H1 (cell line): ENCODE data around the gene IL17RE. TPM values are rescaled to one million over a fixed set of nuclear protein-coding genes. Genes with fewer than 3 reads are reported as not detected.

Experiments
- CTCF ChIA-PET: fragments of 300-600 bp; sonication (Branson Sonifier 250); formaldehyde crosslinking; loops from one replicate; lab custom pipeline; 2021; ENCODE audit not compliant: partially characterized antibody; lab: Charles Lee
- POLR2A ChIA-PET: fragments of 300-600 bp; sonication (Branson Sonifier 250); formaldehyde crosslinking; loops from one replicate; lab custom pipeline; 2021; ENCODE audit warnings: inconsistent platforms; ENCODE audit not compliant: partially characterized antibody; lab: Charles Lee
- DNase-seq, 2 experiments: peaks; one replicate each; pipeline versions ENCODE4 v3.0.0 to v3.0.0-alpha.2; 2010 to 2022; ENCODE audit warnings: low spot score in 2 of 2, low read depth in 1 of 2, mixed read lengths in 1 of 2
- FAIRE-seq: peaks from 2 replicates; lab custom pipeline; 2011; peaks lifted over from hg19 to GRCh38; lab: Jason Lieb, UNC
- H2AFZ ChIP-seq: 2 replicates; pipeline ENCODE4 v1.8.1; 2012; ENCODE audit warnings: low read length, inconsistent platforms
- H2AK5ac ChIP-seq: 2 replicates; pipeline ENCODE4 v1.6.1; 2013; ENCODE audit warnings: low read depth, low read length
- H2BK120ac ChIP-seq: replicated peaks from 2 replicates; pipeline ENCODE3; 2013; ENCODE audit warnings: low read depth, low read length, inconsistent platforms
- H2BK12ac ChIP-seq: 2 replicates; pipeline ENCODE4 v1.6.1; 2013; ENCODE audit warnings: low read depth, low read length
- H2BK15ac ChIP-seq: 2 replicates; pipeline ENCODE4 v1.6.1; 2013; ENCODE audit warnings: low read length
- H2BK20ac ChIP-seq: 2 replicates; pipeline ENCODE4 v1.6.1; 2013; ENCODE audit warnings: low read length
- H2BK5ac ChIP-seq: 2 replicates; pipeline ENCODE4 v1.6.1; 2013; ENCODE audit warnings: low read depth, low read length
- H3K14ac ChIP-seq: 2 replicates; pipeline ENCODE4 v1.6.1; 2013; ENCODE audit warnings: inconsistent platforms; ENCODE audit not compliant: insufficient read length
- H3K18ac ChIP-seq: 2 replicates; pipeline ENCODE4 v1.6.1; 2013; ENCODE audit warnings: low read length; ENCODE audit errors: extremely low read depth
- H3K23ac ChIP-seq: 2 replicates; pipeline ENCODE4 v1.6.1; 2013; ENCODE audit warnings: inconsistent platforms; ENCODE audit not compliant: insufficient read length
- H3K23me2 ChIP-seq: 2 replicates; pipeline ENCODE4 v1.6.1; 2013; ENCODE audit warnings: low read depth, low read length
- H3K27ac ChIP-seq: 2 replicates; pipeline ENCODE4 v1.6.1; 2011; ENCODE audit warnings: low read depth, low read length, inconsistent platforms
- H3K27me3 ChIP-seq, 4 experiments: replicated peaks in 1 of 4; 1 replicate in 1 of 4; 2 replicates in 3 of 4; pipeline versions ENCODE4 v1.6.1 to v1.8.1; 2011 to 2013; ENCODE audit warnings: low read length in 3 of 4, mild to moderate bottlenecking in 3 of 4, inconsistent platforms in 2 of 4, mixed read lengths in 2 of 4, moderate library complexity in 1 of 4; ENCODE audit not compliant: control insufficient read depth in 3 of 4, insufficient read depth in 3 of 4; ENCODE audit errors: extremely low read depth in 1 of 4
- H3K36me3 ChIP-seq, 4 experiments: 2 replicates each; pipeline versions ENCODE4 v1.6.1 to v1.8.1; 2011 to 2013; ENCODE audit warnings: mild to moderate bottlenecking in 4 of 4, low read length in 3 of 4, moderate library complexity in 2 of 4, control low read depth in 1 of 4, inconsistent platforms in 1 of 4; ENCODE audit not compliant: insufficient read depth in 4 of 4, control insufficient read depth in 2 of 4
- H3K4ac ChIP-seq: replicated peaks from 2 replicates; pipeline ENCODE3; 2013; ENCODE audit warnings: low read length, low read depth, mixed read lengths, inconsistent platforms; ENCODE audit not compliant: insufficient read length
- H3K4me1 ChIP-seq, 4 experiments: replicated peaks in 1 of 4; 1 replicate in 1 of 4; 2 replicates in 3 of 4; pipeline versions ENCODE4 v1.6.1 to v1.8.1; 2011 to 2013; ENCODE audit warnings: low read length in 3 of 4, inconsistent platforms in 2 of 4, mixed read lengths in 1 of 4; ENCODE audit not compliant: insufficient read depth in 4 of 4, control insufficient read depth in 3 of 4
- H3K4me2 ChIP-seq, 2 experiments: 2 replicates each; pipeline versions ENCODE4 v1.6.1 to v1.8.1; 2011 to 2013; ENCODE audit warnings: low read depth in 2 of 2, low read length in 2 of 2, control low read depth in 1 of 2, inconsistent platforms in 1 of 2, mild to moderate bottlenecking in 1 of 2; ENCODE audit not compliant: insufficient read depth in 1 of 2
- H3K4me3 ChIP-seq, 4 experiments: fragments of 200-600, 300-600 bp in 1 of 4; sonication (generic), shearing (Covaris generic), sonication (Bioruptor Twin) in 1 of 4; 2 replicates each; pipeline versions ENCODE4 v1.5.1 to v1.8.1; 2011 to 2016; ENCODE audit warnings: low read length in 4 of 4, low read depth in 3 of 4, control low read depth in 2 of 4, inconsistent platforms in 2 of 4, mild to moderate bottlenecking in 2 of 4, mixed read lengths in 1 of 4, moderate library complexity in 1 of 4; ENCODE audit not compliant: insufficient read depth in 2 of 4; ENCODE audit errors: extremely low read depth in 1 of 4
- H3K56ac ChIP-seq: replicated peaks from 2 replicates; pipeline ENCODE3; 2013; ENCODE audit warnings: low read depth, mild to moderate bottlenecking, mixed read lengths, low read length, inconsistent platforms; ENCODE audit not compliant: insufficient read length
- H3K79me1 ChIP-seq: 2 replicates; pipeline ENCODE4 v1.6.1; 2013; ENCODE audit warnings: low read depth, low read length, control low read depth
- H3K79me2 ChIP-seq, 2 experiments: 2 replicates each; pipeline versions ENCODE4 v1.6.1 to v1.8.1; 2012 to 2013; ENCODE audit warnings: low read length in 2 of 2, mild to moderate bottlenecking in 2 of 2, inconsistent platforms in 1 of 2; ENCODE audit not compliant: insufficient read depth in 2 of 2, control insufficient read depth in 1 of 2
- H3K9ac ChIP-seq, 4 experiments: replicated peaks in 1 of 4; 1 replicate in 1 of 4; 2 replicates in 3 of 4; pipeline versions ENCODE4 v1.6.1 to v1.8.1; 2011 to 2013; ENCODE audit warnings: low read depth in 3 of 4, low read length in 3 of 4, control low read depth in 2 of 4, mild to moderate bottlenecking in 2 of 4, moderate library complexity in 2 of 4, inconsistent platforms in 1 of 4; ENCODE audit errors: extremely low read depth in 1 of 4
- H3K9me3 ChIP-seq, 2 experiments: 2 replicates each; pipeline versions ENCODE4 v1.6.1 to v1.8.1; 2012 to 2013; ENCODE audit warnings: mild to moderate bottlenecking in 2 of 2, moderate library complexity in 2 of 2, control low read depth in 1 of 2, inconsistent platforms in 1 of 2, low read depth in 1 of 2, low read length in 1 of 2, mixed read lengths in 1 of 2; ENCODE audit not compliant: insufficient read depth in 2 of 2
- H4K20me1 ChIP-seq, 2 experiments: replicated peaks in 1 of 2; 2 replicates each; pipeline versions ENCODE3 to v1.8.1; 2011 to 2013; ENCODE audit warnings: inconsistent platforms in 2 of 2, low read length in 2 of 2, mild to moderate bottlenecking in 1 of 2; ENCODE audit not compliant: insufficient read depth in 2 of 2, control insufficient read depth in 1 of 2
- H4K5ac ChIP-seq: 2 replicates; pipeline ENCODE4 v1.6.1; 2013; ENCODE audit warnings: low read length, low read depth, mixed read lengths, inconsistent platforms; ENCODE audit not compliant: insufficient read length
- H4K8ac ChIP-seq: 2 replicates; pipeline ENCODE4 v1.8.0; 2013; ENCODE audit warnings: mild to moderate bottlenecking, moderate library complexity, low read length, inconsistent platforms; ENCODE audit not compliant: insufficient read depth; ENCODE audit errors: extremely low read depth
- H4K91ac ChIP-seq: replicated peaks from 2 replicates; pipeline ENCODE3; 2013; ENCODE audit warnings: low read length, mixed read lengths, inconsistent platforms; ENCODE audit not compliant: insufficient read length
- CBX5 ChIP-seq: fragments of 300-800, 300-1000 bp; sonication (generic); IDR thresholded peaks from 2 replicates; pipeline ENCODE4 v1.7.1; 2016; ENCODE audit warnings: antibody characterized with exemption, low read length, low read depth
- FOSL1 ChIP-seq: IDR thresholded peaks from 2 replicates; pipeline ENCODE4 v1.6.1; 2011; ENCODE audit warnings: mild to moderate bottlenecking, low read depth, low read length, moderate library complexity; ENCODE audit not compliant: insufficient read depth
- JUND ChIP-seq: IDR thresholded peaks from 2 replicates; pipeline ENCODE4 v1.6.1; 2011; ENCODE audit warnings: mild to moderate bottlenecking, improper control_type of control experiment, low read length
- KDM1A ChIP-seq: fragments of 200-600, 300-600 bp; sonication (generic); IDR thresholded peaks from 2 replicates; pipeline ENCODE4 v1.7.1; 2016; ENCODE audit warnings: mild to moderate bottlenecking, low read length, borderline replicate concordance
- KDM5A ChIP-seq: fragments of 200-600 bp; IDR thresholded peaks from 2 replicates; pipeline ENCODE4 v1.7.1; 2012; ENCODE audit warnings: mild to moderate bottlenecking, low read length, inconsistent platforms, mixed read lengths
- MAFK ChIP-seq: IDR thresholded peaks from 2 replicates; pipeline ENCODE4 v1.6.1; 2012; ENCODE audit warnings: low read depth, mild to moderate bottlenecking, improper control_type of control experiment, low read length
- PHF8 ChIP-seq: fragments of 200-600 bp; sonication (generic); conservative IDR thresholded peaks from 2 replicates; pipeline ENCODE4 v1.7.1; 2012; ENCODE audit warnings: low read depth, mild to moderate bottlenecking, inconsistent platforms, low read length, moderate library complexity
- RFX5 ChIP-seq: IDR thresholded peaks from 2 replicates; pipeline ENCODE4 v1.6.1; 2011; ENCODE audit warnings: low read depth, low read length, improper control_type of control experiment, borderline replicate concordance
- SP1 ChIP-seq: IDR thresholded peaks from 2 replicates; pipeline ENCODE4 v1.6.1; 2011; ENCODE audit warnings: low read depth, low read length
- SP4 ChIP-seq: IDR thresholded peaks from 2 replicates; pipeline ENCODE4 v1.6.1; 2012; ENCODE audit warnings: low read length, inconsistent platforms
- SRF ChIP-seq: IDR thresholded peaks from 2 replicates; pipeline ENCODE4 v1.6.1; 2011; ENCODE audit warnings: mild to moderate bottlenecking, low read depth, low read length, moderate library complexity
- SUZ12 ChIP-seq: fragments of 200-600 bp; sonication (generic); IDR thresholded peaks from 2 replicates; pipeline ENCODE4 v1.6.1; 2012; ENCODE audit warnings: mild to moderate bottlenecking, inconsistent platforms, low read length, moderate library complexity, mixed read lengths
- TAF7 ChIP-seq: optimal IDR thresholded peaks from 2 replicates; pipeline ENCODE3; 2011; ENCODE audit warnings: low read depth, mild to moderate bottlenecking, inconsistent platforms, low read length, moderate library complexity, borderline replicate concordance
- WGBS, 2 experiments: shearing (Covaris generic) in 1 of 2; methylation state at CpG; one replicate each; pipeline versions ENCODE4 v1.1.6 to v1.1.7; 2013 to 2015; ENCODE audit warnings: low lambda C conversion rate in 2 of 2, mixed read lengths in 2 of 2, inconsistent platforms in 1 of 2, low coverage in 1 of 2, missing lambda C conversion rate in 1 of 2; ENCODE audit not compliant: insufficient replicate concordance in 2 of 2, insufficient coverage in 1 of 2, insufficient read length in 1 of 2; ENCODE audit errors: extremely low coverage in 1 of 2, missing lambda C conversion rate in 1 of 2; 5-methylcytosine and 5-hydroxymethylcytosine counted together
- polyA plus RNA-seq, 7 experiments: library from polyadenylated mRNA; depleted of rRNA in 3 of 7; stranded (reverse) in 5 of 7; unstranded in 2 of 7; fragments of >200 nt in 5 of 7; fragments of 200-250 nt in 2 of 7; gene quantifications; 1 replicate in 5 of 7; 2 replicates in 1 of 7; 4 replicates in 1 of 7; pipeline versions ENCODE4 v1.2.1 to v1.2.3, GENCODE V29; 2011 to 2013; ENCODE audit warnings: missing spikeins in 2 of 7, mixed read lengths in 2 of 7
- total RNA-seq: library from RNA; stranded (reverse); fragmentation: NEBNext Ultra II Directional; extraction: Animal tissue kit (Norgen Biotek cat#: 25700); gene quantifications from 2 replicates; pipeline ENCODE4 v1.2.1, GENCODE V29; 2021
- TF ChIP-seq, protein P1 (sequence below): IDR thresholded peaks from 2 replicates; pipeline ENCODE4 v1.6.1; 2012; ENCODE audit warnings: inconsistent platforms

IL17RE gene
- total and polyA plus RNA-seq, 2 of the 8 experiments (the other 6 are each of a cell fraction or from before 2014, with no cell fraction given) = 3.4 to 4.9 TPM

- Histone ChIP-seq H2BK15ac (no peak overlapping the region), H3K79me2 (no peaks in the 10 kb centered on the region), H3K23ac (no peak overlapping the region), H3K9me3 (peaks cover 0 to 6% of the 10 kb centered on the region in 2 experiments; a peak in 2 of 4 replicates), H2BK5ac (no peak overlapping the region), H3K56ac (no peak overlapping the region), H4K5ac (no peak overlapping the region), H3K14ac (no peak overlapping the region), H2AFZ (no peak overlapping the region), H2BK20ac (no peak overlapping the region), H3K9ac (no peak overlapping the region), H3K79me1 (no peaks in the 10 kb centered on the region), H3K4me1 (peaks cover 0 to 16% (median 13%) of the 10 kb centered on the region in 4 experiments; a peak in 6 of 7 replicates), H3K4me2 (no peak overlapping the region), H3K27me3 (peaks cover 0 to 18% (median 10%) of the 10 kb centered on the region in 4 experiments; a peak in 5 of 7 replicates), H2AK5ac (no peak overlapping the region), H4K91ac (no peak overlapping the region), H4K8ac (no peak overlapping the region), H3K36me3 (no peaks in the 10 kb centered on the region), H3K18ac (no peak overlapping the region), H3K23me2 (peaks cover 10% of the 10 kb centered on the region; the same call in 1 of the 2 replicates), H3K27ac (no peak overlapping the region), H3K4ac (no peak overlapping the region), H2BK120ac (no peak overlapping the region), H4K20me1 (no peaks in the 10 kb centered on the region), H2BK12ac (no peak overlapping the region), H3K4me3 (no peak overlapping the region)
- WGBS, 2 experiments = 90% methylated on average over 8 of the region's 8 CpGs; no CpG with 5 or more reads in 1 of the 2 experiments
- ChIA-PET CTCF (interaction anchor here (0.7 to 9.1 kb wide), 6 partner anchors 17 to 105 kb away, joined by 3 to 76 read pairs (median 4); partner anchors contain the start of gene CRELD1), POLR2A (interaction anchor here (0.5 to 5.5 kb wide), 4 partner anchors 7 to 105 kb away, joined by 3 to 43 read pairs (median 3); partner anchors contain the start of gene IL17RE)
- DNase-seq (no peak), FAIRE-seq (no peak)
- TF ChIP-seq SP1 (no peak), RFX5 (no peak), FOSL1 (no peak), KDM5A (no peak), TAF7 (no peak), SUZ12 (no peak), JUND (no peak), CBX5 (no peak), PHF8 (no peak), SP4 (no peak), KDM1A (no peak), MAFK (no peak), SRF (no peak)
- TF ChIP-seq, protein P1, sequence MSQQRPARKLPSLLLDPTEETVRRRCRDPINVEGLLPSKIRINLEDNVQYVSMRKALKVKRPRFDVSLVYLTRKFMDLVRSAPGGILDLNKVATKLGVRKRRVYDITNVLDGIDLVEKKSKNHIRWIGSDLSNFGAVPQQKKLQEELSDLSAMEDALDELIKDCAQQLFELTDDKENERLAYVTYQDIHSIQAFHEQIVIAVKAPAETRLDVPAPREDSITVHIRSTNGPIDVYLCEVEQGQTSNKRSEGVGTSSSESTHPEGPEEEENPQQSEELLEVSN = no peak
These were observed 9.2 kb downstream of the IL17RE start for GRCh38 chr3:9911863-9912262.
